Measurements from ENCODE around the gene HOXC9.

Gene HOXC9

DNA sequence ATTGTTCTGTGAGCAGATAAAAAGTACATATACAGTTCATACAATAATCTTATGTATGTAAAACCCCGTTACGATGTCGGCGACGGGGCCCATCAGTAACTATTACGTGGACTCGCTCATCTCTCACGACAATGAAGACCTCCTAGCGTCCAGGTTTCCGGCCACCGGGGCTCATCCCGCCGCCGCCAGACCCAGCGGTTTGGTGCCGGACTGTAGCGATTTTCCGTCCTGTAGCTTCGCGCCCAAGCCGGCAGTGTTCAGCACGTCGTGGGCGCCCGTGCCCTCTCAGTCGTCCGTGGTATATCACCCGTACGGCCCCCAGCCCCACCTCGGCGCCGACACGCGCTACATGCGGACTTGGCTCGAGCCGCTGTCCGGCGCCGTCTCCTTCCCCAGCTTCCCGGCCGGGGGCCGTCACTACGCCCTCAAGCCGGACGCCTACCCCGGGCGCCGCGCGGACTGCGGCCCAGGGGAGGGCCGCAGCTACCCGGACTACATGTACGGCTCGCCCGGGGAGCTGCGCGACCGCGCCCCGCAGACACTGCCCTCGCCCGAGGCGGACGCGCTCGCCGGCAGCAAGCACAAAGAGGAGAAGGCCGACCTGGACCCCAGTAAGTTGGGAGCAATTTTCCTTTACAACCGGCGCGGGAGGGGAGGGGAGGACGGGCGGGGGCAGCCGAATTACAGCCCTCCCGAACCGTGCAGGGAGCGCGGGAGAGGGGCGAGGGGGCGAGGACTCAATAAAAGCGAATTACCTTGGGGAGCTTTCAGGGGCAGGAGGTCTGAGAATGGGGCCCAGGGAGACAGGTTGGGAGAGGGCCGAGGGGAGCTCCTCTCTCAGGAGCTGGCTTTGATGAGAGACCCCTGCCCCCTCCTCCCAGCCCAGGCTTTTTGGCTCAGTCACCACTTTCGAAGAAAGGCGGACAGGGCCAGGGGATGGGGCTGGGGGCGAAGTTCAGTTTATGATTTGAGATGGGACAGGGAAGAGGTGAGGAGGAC lies at the start of gene HOXC9:
TSS of gene HOXC9 (plus strand) at position 46 of the 999 bp plus-strand sequence. CDS start at position 74, 28 bp downstream.
- no peak for DNase-seq (ENCODE audit: low read depth in 2 of 2)

DNA sequence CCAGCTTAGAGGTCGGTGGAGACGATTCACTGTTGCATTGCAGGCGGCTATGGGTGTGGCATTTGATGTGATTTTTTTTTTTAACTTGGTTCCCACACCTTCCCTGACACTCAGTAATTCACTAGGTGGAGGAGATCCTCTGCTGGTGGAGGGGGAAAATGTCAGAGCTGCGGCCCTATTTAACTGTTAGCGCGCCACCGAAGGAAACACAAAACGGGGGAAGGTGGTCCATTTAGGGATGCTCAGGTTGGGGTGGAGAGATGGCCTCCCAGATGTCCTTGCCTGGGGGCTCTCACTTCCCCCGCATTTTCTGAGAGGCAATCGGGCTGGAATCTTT lies 49.6 kb upstream of the HOXC9 start:
- DNase-seq (ENCODE audit: low read depth in 2 of 2): no peak

DNA sequence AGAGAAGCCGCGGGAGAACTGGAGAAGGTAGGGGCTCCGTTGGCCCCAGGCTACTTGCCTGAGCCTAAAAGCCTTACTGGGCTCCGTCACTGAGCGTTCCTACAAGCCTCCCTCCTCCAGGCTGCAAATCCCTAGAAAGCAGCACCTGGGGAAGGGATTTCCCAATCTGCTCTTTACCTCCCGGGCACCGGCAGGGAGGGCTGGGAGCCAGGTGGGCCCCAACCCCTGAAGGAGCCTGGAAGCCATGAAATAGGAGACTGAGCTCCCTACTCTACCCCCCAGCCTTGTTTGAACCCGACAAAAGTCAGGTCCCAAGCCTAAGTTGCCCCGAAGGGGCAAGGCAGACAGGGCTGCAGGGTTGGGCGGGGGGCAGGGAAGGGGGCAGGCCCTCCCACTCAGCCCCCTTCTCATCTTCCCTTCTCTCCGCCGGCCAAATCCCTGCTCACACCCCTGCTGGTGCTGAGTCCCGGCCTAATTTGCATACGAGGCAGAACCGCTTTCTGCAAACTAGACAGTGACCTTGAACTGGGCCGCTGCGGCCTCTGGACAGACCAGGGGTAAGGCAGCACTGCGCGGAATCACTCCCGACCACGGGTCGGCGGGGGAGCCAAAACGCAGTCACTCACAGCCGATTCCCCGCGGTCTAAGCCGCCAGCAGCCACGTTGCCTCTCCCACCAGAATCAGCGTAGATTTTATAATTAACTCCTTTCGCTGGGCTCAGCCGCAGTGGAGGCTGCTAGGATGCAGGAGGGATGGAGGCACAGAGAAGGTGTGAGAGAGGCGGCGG lies 49.0 kb upstream of the HOXC9 start:
- DNase-seq (ENCODE audit: low read depth in 2 of 2): no peak

DNA sequence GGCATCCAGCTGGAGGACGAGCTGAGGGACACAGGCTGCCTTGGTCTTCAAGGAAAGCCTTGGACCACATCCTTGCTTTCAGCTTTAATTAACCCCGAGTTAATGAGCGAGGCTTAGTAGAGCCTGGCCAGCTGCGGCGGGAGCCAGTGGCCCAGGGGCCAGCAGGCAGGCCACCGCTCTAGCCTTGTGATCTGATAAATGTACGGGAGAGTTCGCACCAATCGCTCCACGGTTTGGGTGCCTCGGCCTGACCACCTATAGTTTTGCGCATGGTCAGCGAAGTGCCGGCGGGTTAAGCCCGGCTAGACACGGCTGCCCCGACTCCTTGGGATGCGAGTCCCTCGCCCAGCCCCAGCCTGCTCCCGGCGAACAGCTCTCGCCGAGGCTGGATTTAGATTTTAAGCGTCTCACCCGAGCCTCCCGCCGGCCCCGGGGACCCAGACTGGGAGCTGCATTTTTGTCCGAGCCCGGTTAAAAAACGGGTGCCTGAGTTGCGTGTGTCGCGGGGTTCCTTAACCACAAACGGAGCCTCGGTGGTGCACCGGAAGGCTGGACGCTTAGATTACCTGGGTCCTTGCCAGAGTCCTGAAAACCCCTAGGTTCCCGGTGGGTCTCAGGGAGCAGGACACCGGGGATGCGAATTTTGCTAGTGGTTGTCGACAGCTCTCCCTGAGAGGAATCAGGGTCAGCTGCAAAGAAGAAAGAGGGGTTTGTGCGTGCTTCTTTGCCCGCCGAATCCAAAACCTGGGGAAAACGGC lies 48.2 kb upstream of the HOXC9 start:
- no peak for DNase-seq (ENCODE audit: low read depth in 2 of 2)

DNA sequence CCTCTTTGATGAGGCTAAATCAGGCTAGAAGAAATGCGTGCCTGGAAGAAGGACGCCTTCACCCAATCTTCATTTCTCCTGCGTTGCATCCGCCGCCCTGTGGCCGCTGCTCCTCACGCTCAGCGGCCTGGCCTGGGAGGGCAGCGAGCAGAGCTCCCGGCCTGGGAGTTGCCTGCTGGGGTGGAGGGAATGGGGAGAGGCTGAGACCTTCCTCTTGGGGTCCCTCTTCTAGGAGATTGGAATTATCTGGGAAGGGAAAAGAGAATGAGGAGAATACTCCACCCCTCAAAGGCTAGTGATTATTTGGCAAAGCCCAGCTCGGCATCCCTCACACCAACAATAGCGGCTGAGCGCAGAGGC lies 47.6 kb upstream of the HOXC9 start:
- DNase-seq (ENCODE audit: low read depth in 2 of 2): no peak

DNA sequence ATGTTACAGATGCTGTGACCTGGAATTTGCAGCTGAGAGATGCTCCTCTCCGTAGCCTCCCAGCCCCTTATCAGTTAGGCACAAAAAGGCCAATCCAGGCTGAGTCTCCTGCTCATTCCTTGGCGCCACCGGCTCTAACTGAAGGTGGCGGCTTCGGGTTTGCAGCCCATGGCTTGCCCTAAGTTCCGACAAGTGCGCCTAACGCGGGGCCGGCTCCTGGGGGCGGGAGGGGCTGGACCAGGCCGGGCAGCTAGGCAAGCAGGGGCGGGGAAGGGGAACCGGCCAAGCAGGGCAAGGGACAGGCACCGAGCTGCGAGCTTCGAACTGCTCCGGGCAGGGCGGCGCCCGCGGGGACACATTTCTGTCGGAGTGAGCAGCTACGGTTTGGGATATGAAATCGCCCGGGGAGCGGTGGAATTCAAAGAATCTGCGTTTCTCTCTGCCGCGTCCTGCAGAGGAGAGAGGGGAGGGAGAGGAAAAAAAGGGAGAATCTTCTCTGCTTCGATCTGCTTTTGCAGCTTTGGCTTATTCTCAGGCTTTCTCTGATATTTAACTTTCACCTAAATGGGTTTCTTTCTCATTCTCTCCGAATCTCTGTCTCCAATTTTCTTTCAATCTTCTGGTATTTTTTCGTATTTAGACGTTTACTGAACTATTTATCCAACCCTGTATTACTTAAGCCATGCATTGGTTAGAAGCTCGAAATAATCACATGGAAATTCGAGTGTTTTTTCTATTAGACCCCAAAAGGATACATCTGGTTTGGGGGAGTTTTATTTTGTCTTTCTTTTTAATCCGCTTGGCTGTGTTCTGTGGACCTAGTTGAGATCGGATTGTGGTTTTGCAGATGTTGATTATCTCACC lies 46.9 kb upstream of the HOXC9 start:
- DNase-seq (ENCODE audit: low read depth in 2 of 2): no peak

DNA sequence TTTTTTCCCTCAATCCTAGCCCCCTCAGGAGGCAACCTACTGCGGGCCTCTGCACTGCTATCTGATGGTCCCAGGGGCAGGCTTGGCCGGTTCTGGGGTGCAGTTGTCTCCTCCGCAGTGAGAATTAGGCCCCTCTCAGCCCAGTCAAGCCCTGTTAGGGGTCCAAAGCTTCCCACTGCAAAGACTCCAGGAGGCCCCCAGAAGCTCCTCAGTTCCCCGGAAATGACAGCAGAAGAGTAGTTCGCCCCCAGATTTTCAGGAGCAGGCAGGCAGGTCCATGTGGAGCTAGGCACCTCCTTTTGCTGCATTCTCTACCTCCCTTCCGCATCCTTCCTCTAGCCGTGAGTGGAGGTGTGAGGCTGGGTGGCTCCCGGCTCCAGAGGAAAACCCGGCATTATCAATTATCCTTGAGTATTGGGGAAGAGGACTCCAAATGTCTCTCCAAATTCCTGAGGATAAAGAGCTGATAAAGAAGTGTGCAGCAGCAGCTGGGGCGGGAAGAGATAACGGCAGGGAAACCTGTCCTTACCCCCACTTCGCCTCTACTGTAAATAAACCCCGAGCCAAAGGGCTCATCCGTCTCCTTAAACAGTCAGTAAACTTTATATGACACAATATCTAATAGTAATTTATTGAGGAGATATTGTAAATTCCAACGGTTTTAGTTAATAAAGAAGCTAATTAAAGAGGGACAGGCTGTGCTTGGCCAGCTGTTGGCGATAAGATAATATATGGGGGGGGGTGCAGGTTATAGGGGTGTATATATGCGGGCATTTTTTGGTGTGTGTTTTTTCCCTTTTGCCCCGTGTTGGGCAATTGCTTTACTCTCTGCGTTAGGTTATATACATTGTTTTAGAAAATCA lies 45.9 kb upstream of the HOXC9 start:
- DNase-seq (ENCODE audit: low read depth in 2 of 2): no peak

DNA sequence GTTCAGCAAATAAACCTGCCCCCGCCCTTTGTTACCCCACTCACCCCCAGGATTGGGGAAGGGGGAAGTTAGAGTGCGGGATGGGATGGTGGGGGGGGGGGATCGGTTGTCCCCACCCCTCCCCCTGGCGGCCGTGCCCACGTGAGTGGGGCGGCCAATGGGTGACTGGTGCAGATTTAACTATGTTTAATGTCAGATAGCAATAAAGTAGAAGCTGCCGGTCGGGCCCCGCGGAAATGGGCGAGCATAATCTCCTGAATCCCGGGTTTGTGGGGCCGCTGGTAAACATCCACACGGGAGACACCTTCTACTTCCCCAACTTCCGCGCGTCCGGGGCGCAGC lies 45.3 kb upstream of the HOXC9 start, which contains the start of gene HOXC12:
TSS of gene HOXC12 (plus strand) at position 210 of the 342 bp plus-strand sequence. CDS start at position 237, 27 bp downstream.
- DNase-seq (ENCODE audit: low read depth in 2 of 2): no peak

DNA sequence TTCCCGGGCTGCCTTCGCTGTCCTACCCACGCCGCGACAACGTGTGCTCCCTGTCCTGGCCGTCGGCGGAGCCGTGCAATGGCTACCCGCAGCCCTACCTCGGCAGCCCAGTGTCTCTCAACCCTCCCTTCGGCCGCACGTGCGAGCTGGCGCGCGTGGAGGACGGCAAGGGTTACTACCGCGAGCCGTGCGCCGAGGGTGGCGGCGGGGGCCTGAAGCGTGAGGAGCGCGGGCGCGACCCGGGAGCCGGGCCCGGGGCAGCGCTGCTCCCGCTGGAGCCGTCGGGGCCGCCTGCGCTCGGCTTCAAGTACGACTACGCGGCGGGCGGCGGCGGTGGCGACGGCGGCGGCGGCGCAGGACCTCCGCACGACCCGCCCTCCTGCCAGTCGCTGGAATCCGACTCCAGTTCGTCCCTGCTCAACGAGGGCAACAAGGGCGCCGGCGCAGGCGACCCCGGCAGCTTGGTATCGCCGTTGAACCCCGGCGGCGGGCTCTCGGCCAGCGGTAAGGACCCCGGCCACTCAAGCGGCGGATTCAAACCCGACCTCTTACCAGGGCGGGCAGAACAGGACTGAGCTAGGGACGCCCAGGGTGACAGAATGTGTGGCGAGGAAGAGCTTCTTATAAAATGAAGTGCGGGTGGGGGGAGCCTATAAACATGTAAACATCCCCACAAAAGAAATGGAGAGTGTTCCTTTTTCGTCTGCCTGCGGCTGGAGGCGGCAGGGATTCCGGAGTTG lies 44.8 kb upstream of the HOXC9 start:
- DNase-seq (ENCODE audit: low read depth in 2 of 2): no peak

DNA sequence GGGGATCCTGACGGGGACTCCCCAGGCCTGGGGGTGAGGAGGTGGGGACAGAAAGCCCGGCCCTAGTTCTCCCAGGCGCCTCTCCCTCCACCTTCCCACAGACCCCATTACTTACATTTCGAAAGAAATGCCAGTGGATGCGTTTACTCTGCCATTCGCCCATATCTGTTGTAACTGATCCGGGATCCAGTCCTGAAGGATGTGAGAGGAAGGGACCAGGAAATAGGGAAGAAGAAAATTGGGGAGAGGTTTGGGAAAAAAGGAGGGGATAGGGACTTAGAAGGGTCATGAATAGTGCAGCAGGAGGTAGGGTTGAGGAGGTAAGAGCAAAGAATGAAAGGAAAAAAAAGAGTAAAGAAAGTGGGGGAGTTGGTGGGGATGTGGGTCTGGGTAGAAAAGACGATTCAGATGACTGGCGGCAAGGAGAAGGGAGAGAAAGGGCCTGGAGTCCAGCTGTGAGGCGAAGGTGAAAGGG lies 44.1 kb upstream of the HOXC9 start:
- DNase-seq (ENCODE audit: low read depth in 2 of 2): no peak

DNA sequence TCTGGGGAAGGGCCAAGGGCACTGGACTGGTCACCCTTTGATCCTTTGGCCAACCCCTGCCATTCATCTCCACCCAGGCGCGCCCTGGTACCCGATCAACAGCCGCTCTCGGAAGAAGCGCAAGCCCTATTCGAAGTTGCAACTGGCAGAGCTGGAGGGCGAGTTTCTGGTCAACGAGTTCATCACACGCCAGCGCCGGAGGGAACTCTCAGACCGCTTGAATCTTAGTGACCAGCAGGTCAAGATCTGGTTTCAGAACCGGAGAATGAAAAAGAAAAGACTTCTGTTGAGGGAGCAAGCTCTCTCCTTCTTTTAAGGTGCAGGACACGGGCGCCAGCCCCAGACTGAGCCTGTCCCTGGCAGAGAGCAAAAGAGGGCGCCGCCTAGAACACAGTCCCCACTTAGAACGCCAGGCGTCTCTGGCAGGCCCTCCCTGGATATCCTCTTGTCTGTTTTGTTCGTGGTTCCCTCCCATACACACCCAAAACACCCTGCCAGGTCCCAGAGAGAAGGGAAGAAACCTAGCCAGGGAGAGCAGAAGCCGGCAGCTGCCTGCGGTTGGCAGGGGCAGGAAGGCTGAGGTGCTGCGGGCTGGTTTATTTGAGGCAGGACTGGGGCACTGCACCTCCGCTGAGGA lies 43.6 kb upstream of the HOXC9 start:
- DNase-seq (ENCODE audit: low read depth in 2 of 2): no peak

DNA sequence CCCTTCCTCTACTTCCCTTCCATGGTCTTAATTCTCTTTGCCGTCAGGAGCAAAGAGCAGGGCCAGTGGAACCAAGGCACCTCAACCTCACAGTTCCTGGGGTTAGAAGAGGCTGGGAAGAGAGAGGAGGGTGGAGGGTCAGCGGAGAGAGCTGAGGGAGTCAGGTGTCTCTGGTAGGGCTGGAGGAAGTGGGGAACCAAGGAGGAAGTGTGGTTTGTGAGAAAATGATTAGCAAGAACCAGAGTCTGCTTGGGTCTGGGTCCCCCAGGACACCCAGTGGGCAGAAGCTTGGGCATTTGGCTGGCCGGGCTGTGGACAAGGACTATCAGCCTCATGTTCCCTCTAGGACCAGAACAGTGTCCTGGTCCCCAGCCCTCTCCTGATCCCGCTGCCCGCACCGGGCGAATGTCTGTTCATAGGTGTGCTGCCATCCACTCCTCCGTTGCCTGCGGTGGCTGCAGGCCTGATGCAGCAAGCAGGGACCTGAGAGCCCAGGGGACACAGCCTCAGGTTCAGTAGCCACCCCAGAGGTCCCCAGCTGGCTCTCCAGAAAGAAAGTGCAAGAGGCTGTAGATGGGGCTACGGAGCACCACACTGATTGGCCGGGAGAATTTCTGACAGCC lies 42.9 kb upstream of the HOXC9 start:
- no peak for DNase-seq (ENCODE audit: low read depth in 2 of 2)

DNA sequence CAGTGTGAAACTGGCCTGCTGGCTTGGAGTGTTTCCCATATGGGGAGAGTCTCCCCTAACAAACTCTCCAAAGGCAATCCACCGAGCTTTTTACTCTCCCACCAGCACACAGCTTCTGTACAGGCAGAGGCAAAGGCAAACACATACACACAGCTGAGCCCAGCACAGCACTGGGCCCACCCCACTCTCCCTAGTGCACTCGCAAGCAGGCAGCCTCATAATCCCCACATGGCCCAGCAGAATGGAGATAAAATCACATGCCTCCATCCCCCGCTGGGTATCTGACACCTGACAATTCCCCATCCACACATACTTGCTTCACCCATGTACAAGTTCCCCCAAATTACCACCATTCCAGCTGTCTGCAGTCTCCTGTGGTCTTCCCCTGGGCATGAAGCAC lies 41.8 kb upstream of the HOXC9 start:
- no peak for DNase-seq (ENCODE audit: low read depth in 2 of 2)

DNA sequence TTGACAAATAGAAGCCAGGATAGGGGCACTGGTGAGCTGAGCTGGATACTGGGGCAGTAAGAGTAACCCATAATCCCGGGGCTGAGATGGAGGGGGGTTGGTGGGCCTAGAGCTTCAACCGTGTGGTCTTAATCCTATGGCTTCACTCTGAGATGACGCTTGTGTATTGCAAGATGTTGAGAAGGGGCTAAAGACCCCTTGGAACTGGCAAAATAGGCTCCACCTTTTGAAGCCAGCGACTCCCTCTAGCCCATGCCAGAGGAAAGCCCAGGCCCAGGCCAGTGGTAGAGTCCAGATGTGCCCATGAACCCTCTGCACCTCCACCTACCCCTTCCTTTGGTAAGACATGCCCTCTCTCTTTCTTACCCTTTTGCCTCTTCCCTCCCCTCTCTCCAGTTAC lies 40.6 kb upstream of the HOXC9 start:
- no peak for DNase-seq (ENCODE audit: low read depth in 2 of 2)

DNA sequence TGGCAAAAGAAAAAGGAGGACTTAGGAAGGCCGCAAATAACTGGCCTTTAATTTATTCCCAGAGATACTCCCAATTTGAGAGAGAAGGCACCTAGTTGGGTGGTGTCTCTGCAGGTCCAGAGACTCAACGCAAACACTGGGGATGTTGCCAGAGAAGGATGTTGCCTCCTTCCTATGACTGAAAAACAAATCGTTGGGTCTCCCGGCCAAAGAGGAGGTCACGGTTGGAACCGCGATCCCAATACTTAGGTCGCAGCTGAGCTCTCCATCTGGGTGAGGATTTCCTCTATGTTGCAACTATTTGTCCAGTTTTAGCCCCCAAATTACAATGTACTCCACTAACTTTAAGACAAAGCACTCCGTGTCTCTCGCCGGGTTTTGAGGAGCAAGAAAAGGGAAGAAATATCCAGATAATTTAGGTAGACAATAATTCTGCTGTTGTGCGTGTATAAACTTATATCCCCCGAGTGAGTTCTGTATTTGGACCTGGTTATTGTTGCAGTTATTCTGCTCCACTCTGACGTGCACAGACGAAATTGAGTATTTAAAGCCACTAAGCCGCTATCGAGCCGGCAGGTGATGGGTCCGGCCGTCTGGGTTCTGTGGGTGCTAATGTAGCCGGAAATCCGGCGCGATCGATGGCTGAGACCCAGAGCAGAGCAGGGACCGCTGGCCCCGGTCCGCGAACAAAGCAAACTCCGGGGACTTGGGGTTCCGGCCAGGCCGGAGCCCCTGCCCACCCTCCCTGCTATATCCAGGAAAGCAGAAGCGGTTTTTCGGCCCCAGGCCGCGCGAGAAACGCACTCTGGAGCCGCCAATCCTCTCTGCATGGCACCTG lies 39.6 kb upstream of the HOXC9 start:
- no peak for DNase-seq (ENCODE audit: low read depth in 2 of 2)

DNA sequence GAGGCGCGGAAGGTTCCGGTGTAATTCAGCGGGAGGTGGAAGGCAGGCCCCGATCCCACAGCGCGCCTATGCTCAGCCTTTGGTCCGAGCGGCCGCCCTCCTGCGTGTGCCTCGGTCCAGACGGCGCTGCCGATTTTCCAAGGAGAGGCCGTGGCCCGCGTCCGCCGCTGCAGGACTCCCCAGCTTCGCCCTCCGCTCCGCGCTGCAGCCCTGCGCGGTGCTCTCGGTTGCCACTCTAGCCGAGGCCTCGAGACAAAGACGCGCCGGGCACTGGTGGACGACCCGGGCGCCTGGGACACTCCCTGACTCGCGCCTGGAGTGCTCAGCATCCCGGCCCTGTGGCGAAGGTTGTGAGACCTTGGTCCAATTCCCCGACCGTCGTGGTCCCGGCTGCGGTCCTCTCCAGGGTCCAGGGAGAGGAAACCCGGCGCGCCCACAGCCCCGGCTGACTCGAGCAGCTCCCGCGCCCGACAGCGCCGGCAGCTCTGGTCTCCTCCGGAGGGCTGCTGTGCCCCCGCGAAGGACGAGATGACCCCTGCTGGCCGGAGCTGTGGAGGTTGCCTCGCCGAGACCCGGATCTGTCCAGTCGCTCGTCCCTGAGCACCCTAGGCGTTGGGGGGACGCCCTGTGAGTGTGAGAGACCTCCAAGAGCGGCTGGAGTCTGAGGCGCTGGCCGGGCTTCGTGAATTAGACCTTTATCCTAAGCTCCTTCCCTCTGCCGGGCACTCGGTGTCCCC lies 38.8 kb upstream of the HOXC9 start:
- no peak for DNase-seq (ENCODE audit: low read depth in 2 of 2)

DNA sequence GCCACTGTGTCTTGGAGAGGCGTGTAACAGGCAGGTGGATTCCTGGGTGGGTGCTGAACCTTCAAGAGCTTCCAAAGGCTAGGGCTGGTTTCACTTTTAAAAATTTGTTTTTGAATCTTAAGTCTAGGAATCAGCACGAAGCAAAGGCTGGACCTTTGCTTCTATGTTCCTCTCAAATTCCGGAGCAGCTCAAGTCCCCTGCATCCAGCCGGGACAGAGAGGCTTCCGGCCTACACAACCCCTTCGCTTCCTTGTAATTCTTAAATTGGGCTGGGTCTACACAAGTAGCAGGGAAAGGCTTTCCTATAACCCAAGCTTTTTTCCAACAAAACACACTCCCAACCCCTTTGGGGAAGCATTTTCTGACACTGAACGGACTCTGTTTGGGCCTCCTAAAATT lies 37.0 kb upstream of the HOXC9 start:
- no peak for DNase-seq (ENCODE audit: low read depth in 2 of 2)

Measured in activated CD8-positive, alpha-beta memory T cell treated with anti-CD3 and anti-CD28 coated beads for 4 hours (primary cell).